Psoas muscle (tissue), 8 donors: ENCODE data around the gene FAM222A. TPM values are rescaled to one million over a fixed set of nuclear protein-coding genes. Genes with fewer than 3 reads are reported as not detected.

Experiments used
- ATAC-seq, 4 donors: fragments of 200-7000 bp; cut with Tn5 transposase; one replicate each; pipeline ENCODE4 v1.9.1; 2020; ENCODE audit warnings: moderate library complexity in 3 of 4, mild to moderate bottlenecking in 2 of 4
- DNase-seq, 2 donors: peaks; one replicate each; pipeline ENCODE4 v3.0.0-alpha.2; 2020
- H3K27ac ChIP-seq: fragments of 200-600 bp; one replicate; pipeline ENCODE4 v1.8.0; 2022
- H3K27me3 ChIP-seq, 3 donors: fragments of 200-600 bp in 1 of 3; one replicate each; pipeline versions ENCODE4 v1.6.1 to v1.8.0; 2013 to 2022; ENCODE audit warnings: low read length in 2 of 3, mild to moderate bottlenecking in 2 of 3, moderate library complexity in 1 of 3; ENCODE audit not compliant: insufficient read depth in 3 of 3
- H3K36me3 ChIP-seq, 2 donors: fragments of 200-600 bp in 1 of 2; one replicate each; pipeline versions ENCODE4 v1.6.1 to v1.8.0; 2013 to 2022; ENCODE audit warnings: low read depth in 1 of 2, mild to moderate bottlenecking in 1 of 2, moderate library complexity in 1 of 2; ENCODE audit not compliant: insufficient read depth in 1 of 2
- H3K4me1 ChIP-seq: fragments of 200-600 bp; one replicate; pipeline ENCODE4 v1.8.0; 2022
- H3K4me3 ChIP-seq: fragments of 200-600 bp; one replicate; pipeline ENCODE4 v1.8.0; 2022; ENCODE audit warnings: mild to moderate bottlenecking
- H3K9me3 ChIP-seq: fragments of 200-600 bp; one replicate; pipeline ENCODE4 v1.8.0; 2022
- WGBS, 3 donors: extraction: QIAGEN DNeasy Blood & Tissue Kit; methylation state at CpG; one replicate each; pipeline versions ENCODE4 v1.1.6 to v1.1.7; 2013; 5-methylcytosine and 5-hydroxymethylcytosine counted together
- intact Hi-C, 2 donors: fragments of 100-400 bp; cut with DNase I; formaldehyde crosslinking; loops; one replicate each; pipeline versions ENCODE4 v1.11.0 to v1.14.2; 2022
- polyA plus RNA-seq, 3 donors: library from polyadenylated mRNA; stranded (reverse); fragments of 200-250 nt; gene quantifications; one replicate each; pipeline ENCODE4 v1.2.3, GENCODE V29; 2013
- total RNA-seq, 4 donors: library from RNA; stranded (reverse); fragmentation: NEBNext Ultra II Directional in 2 of 4; extraction: Animal tissue kit (Norgen Biotek cat#: 25700) in 2 of 4; gene quantifications; one replicate each; pipeline versions ENCODE4 v1.2.1 to v1.2.4, GENCODE V29; 2021 to 2023
- TF ChIP-seq, protein P1 (sequence below): fragments of 200-600 bp; IDR thresholded peaks from one replicate; pipeline ENCODE4 v1.8.0; 2022; ENCODE audit warnings: antibody characterized with exemption
- donor health status: healthy with polysubstance abuse.
- donor health status: DM: no; HTN: no; CAD: no; lungs with moderate emphysema.
- donor health status: Bipolar disorder and iron deficiency.
- donor health status: healthy.
- donor health status: DM: yes; HTN: yes; CAD: no.
- donor health status: DM: no; HTN: no; CAD: no.
- donor health status: DM: no; HTN: no; CAD: no.
- donor health status: DM: yes; HTN: yes; CAD: no.

FAM222A gene
- total and polyA plus RNA-seq, 7 donors: 0.59 to 15.8 (median 5.1) TPM

DNA sequence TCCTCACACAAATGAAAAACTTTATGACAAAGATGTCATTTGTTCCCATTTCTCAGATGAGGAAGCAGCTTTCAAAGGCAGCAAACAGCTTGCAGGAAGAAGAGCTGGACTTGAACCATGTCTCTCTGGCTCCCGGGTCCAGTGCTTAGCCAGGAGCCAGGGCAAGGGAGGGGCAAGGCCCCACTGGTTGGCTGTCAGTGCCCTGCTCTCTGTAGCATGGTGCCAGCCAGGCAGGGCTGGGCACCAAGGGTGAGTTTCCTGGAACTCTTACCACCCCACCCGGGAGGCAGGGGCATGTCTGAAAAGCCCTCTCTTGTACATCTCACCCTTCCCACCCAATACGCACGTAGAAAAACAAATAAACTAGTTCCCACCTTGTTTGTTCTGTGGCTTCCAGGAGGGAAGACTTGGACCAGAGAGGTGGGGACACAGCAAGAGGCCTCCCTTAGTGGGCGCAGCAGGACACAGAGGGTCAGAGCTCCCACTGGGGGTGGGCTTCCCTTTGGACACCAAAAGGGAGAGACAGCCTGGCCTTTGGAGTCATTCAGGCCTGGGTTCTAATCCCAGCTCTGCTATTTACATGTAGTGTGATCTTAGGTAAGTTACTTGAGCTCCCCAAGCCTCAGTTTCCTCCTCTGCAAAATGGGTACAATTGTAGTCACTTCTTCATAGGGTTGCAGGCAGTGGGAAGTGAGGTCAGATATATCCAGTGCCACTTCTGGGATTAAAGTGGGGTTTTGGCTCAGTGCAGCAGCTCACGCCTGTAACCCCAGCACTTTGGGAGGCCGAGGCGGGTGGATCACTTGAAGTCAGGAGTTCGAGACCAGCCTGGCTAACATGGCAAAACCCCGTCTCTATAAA lies 102.4 kb downstream of the FAM222A start:
- TF ChIP-seq, protein P1, sequence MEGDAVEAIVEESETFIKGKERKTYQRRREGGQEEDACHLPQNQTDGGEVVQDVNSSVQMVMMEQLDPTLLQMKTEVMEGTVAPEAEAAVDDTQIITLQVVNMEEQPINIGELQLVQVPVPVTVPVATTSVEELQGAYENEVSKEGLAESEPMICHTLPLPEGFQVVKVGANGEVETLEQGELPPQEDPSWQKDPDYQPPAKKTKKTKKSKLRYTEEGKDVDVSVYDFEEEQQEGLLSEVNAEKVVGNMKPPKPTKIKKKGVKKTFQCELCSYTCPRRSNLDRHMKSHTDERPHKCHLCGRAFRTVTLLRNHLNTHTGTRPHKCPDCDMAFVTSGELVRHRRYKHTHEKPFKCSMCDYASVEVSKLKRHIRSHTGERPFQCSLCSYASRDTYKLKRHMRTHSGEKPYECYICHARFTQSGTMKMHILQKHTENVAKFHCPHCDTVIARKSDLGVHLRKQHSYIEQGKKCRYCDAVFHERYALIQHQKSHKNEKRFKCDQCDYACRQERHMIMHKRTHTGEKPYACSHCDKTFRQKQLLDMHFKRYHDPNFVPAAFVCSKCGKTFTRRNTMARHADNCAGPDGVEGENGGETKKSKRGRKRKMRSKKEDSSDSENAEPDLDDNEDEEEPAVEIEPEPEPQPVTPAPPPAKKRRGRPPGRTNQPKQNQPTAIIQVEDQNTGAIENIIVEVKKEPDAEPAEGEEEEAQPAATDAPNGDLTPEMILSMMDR: no peak
- H3K9me3 ChIP-seq: no peaks in the 10 kb centered on the region
- H3K27me3 ChIP-seq: peaks cover 0 to 23% (median 0%) of the 10 kb centered on the region in 3 donors
- WGBS, 3 donors: 73 to 82% (median 75%) methylated on average over 10 of the region's 10 CpGs
- H3K27ac ChIP-seq: no peak overlapping the region
- intact Hi-C loops: no loop called here
- DNase-seq (no peak), ATAC-seq (no peak)
- no peaks in the 10 kb centered on the region for H3K36me3 ChIP-seq
- H3K4me3 ChIP-seq: no peak overlapping the region
- H3K4me1 ChIP-seq: no peaks in the 10 kb centered on the region

DNA sequence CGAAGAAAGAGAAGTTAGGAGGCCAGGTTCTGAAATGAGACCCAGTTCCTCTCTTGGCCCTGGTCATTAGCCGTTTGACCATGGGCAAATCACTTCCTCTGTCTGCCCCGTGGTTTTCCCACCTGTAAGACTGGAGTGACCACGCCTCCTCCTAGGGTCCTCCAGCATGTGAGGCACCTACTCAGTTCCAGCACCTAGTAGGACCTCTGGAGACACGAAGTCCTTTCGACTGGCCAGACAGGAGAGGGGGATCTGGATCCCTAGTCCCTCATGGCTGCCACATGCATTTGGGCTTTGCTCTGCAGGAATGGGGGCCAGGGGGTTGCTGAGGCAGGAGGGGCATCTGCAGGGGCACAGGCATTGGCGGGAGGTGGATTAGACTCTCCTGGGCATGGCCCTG lies 103.2 kb downstream of the FAM222A start:
- Histone ChIP-seq H3K4me3 (no peak overlapping the region), H3K36me3 (no peaks in the 10 kb centered on the region), H3K9me3 (no peaks in the 10 kb centered on the region), H3K27me3 (peaks cover 0 to 23% (median 0%) of the 10 kb centered on the region in 3 donors), H3K4me1 (no peaks in the 10 kb centered on the region), H3K27ac (no peak overlapping the region)
- no peak for ATAC-seq
- intact Hi-C loops: no loop called here
- TF ChIP-seq, protein P1: no peak
- DNase-seq: no peak
- WGBS, 3 donors: 83 to 90% (median 90%) methylated on average over 7 of the region's 7 CpGs

DNA sequence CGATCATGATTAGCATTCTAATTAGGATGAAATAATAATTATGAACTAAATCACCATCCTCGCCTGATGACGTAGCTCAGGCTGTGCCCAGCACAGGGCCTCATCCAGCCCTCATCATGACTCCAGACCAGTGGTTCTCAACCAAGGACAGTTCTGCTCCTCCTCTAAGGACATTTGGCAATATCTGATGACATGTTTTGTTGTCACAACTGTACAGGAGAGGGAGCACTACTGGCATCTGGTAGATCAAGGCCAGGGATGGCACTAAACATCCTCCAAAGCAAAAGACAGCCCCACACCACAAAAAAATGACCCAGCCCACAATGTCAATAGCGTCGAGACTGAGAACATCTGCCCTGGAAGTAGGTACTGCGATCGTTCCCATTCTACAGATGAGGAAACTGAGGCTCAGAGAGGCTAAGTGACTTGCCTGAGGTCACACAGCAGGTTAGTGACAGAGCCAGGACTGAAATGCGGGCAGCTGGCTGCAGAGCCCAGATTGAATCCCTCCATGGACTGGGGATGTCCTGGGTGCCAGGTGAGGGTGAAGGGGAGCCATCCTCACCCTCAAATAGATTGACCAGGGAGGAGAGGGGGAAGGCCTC lies 104.1 kb downstream of the FAM222A start:
- Histone ChIP-seq H3K27me3 (peaks cover 0 to 19% (median 0%) of the 10 kb centered on the region in 3 donors), H3K36me3 (no peaks in the 10 kb centered on the region), H3K4me1 (no peaks in the 10 kb centered on the region), H3K9me3 (no peaks in the 10 kb centered on the region), H3K4me3 (no peak overlapping the region), H3K27ac (no peak overlapping the region)
- intact Hi-C loops: no loop called here
- TF ChIP-seq, protein P1: no peak
- DNase-seq (no peak), ATAC-seq (no peak)
- 91 to 92% (median 91%) methylated on average over 8 of the region's 8 CpGs for WGBS, 3 donors

DNA sequence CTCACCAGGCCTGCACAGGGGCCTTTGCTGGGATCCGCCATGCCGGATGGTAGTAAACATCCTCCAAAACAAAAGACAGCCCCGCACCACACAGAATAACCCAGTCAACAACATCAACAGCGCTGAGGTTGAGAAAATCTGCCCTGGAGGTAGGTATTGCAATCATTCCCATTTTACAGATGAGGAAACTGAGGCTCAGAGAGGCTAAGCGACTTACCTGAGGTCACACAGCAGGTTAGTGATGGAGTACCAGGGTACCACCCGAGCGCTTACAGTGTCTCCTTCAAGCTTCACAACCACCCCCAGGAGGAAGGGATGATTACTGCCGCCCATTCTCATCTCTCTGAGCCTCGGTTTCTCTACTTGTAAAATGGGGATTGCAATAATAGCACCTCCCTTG lies 104.6 kb downstream of the FAM222A start:
- 92 to 93% (median 92%) methylated on average over 9 of the region's 9 CpGs for WGBS, 3 donors
- Histone ChIP-seq H3K36me3 (no peaks in the 10 kb centered on the region), H3K4me3 (no peak overlapping the region), H3K27me3 (peaks cover 0 to 15% (median 0%) of the 10 kb centered on the region in 3 donors), H3K4me1 (no peaks in the 10 kb centered on the region), H3K9me3 (no peaks in the 10 kb centered on the region), H3K27ac (no peak overlapping the region)
- TF ChIP-seq, protein P1: no peak
- ATAC-seq (no peak), DNase-seq (no peak)
- intact Hi-C loops: no loop called here
